ENCODE measurements around the gene PLEKHM2. TPM values are rescaled to one million over a fixed set of nuclear protein-coding genes. Genes with fewer than 3 reads are reported as not detected.

Gene PLEKHM2
- total RNA-seq, 1 donor from 2014 or later: 105 TPM

DNA sequence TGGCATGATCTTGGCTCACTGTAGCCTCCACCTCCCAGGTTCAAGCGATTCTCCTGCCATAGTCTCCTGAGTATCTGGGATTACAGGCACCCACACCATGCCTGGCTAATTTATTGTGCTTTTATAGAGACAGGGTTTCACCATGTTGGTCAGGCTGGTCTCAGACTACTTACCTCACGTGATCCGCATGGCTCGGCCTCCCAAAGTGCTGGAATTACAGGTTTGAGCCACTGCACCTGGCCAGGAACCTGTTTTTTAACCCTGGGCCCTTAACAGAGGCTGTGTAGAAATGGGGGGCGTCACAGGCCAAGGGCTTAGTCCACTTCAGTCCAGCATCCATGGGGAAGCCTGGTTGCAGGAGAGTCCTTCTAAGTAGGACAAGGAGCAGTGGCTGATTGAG is 83.8 kb downstream of the PLEKHM2 start:
- Mint-ChIP-seq H3K27me3 (peaks cover 25% of the 10 kb centered on the region), H3K4me1 (no peaks in the 10 kb centered on the region), H3K4me3 (no peak overlapping the region), H3K9me3 (no peaks in the 10 kb centered on the region), H3K27ac (no peak overlapping the region), H3K36me3 (ENCODE audit: low read depth) (no peaks in the 10 kb centered on the region)
- CTCF ChIA-PET: no interaction called here
- intact Hi-C loops (cut with micrococcal nuclease): no loop called here
- no peak for ATAC-seq (ENCODE audit: low read depth)
- no peak for DNase-seq
- POLR2A ChIA-PET: no interaction called here
- no peak for TF ChIP-seq CTCF (IDR thresholded peaks at IDR 0.05)

DNA sequence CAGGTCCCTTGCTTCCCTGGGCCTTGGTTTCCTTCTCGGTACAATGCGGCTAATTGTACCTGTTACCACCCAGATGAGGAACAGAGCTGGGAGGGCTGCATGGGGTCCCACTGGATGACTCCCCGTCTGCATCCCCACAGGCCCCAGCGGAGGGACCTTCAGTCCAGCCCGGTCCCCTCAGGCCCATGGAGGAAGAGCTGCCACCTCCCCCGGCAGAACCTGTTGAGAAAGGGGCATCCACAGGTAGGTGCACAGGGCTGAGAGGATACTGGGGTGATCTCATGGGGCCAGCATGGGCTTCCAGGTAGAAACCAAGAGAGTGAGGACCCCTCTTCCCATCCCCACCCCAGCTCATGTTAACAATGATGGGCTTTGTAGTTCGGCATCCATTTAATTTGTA is 84.3 kb downstream of the PLEKHM2 start:
- H3K27ac Mint-ChIP-seq: no peak overlapping the region
- no peaks in the 10 kb centered on the region for H3K4me1 Mint-ChIP-seq
- peaks cover 25% of the 10 kb centered on the region for H3K27me3 Mint-ChIP-seq
- POLR2A ChIA-PET: no interaction called here
- TF ChIP-seq CTCF (IDR thresholded peaks at IDR 0.05): no peak
- H3K4me3 Mint-ChIP-seq: no peak overlapping the region
- intact Hi-C loops (cut with micrococcal nuclease): no loop called here
- H3K9me3 Mint-ChIP-seq: no peaks in the 10 kb centered on the region
- no peaks in the 10 kb centered on the region for H3K36me3 Mint-ChIP-seq (ENCODE audit: low read depth)
- ATAC-seq (ENCODE audit: low read depth) (no peak), DNase-seq (no peak)
- CTCF ChIA-PET: no interaction called here

DNA sequence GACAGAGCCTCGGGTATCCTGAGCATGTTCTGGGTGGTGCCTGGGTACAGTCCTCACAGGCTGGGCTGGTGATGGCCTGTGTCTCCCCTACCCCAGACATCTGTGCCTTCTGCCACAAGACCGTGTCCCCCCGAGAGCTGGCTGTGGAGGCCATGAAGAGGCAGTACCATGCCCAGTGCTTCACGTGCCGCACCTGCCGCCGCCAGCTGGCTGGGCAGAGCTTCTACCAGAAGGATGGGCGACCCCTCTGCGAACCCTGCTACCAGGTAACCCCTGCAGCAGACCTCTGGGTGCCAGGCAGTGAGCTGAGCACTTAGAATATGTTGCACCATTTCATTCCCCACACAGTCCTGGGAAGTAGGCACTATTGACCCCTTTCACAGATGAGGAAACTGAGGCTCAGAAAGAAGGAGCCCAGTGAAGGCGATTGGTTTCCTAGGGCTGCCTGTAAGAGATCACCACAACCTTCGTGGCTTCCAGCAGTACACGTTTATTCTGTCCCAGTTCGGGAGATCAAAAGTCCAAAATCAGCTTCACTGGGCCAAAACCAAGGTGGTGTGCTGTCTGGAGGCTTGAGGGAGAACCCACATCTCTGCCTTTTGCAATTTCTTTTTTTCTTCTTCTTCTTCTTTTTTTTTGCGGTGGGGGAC is 86.3 kb downstream of the PLEKHM2 start:
- Mint-ChIP-seq H3K9me3 (no peaks in the 10 kb centered on the region), H3K4me3 (no peak overlapping the region), H3K36me3 (ENCODE audit: low read depth) (no peaks in the 10 kb centered on the region), H3K27ac (no peak overlapping the region), H3K27me3 (peaks cover 22% of the 10 kb centered on the region), H3K4me1 (no peaks in the 10 kb centered on the region)
- POLR2A ChIA-PET: no interaction called here
- ATAC-seq (ENCODE audit: low read depth) (no peak), DNase-seq (no peak)
- CTCF ChIA-PET: no interaction called here
- TF ChIP-seq CTCF (IDR thresholded peaks at IDR 0.05): no peak
- intact Hi-C loops (cut with micrococcal nuclease): no loop called here

- no peaks in the 10 kb centered on the region for H3K4me1 Mint-ChIP-seq
- peaks cover 22% of the 10 kb centered on the region for H3K27me3 Mint-ChIP-seq
- no peak for ATAC-seq (ENCODE audit: low read depth)
- CTCF ChIA-PET: interaction anchor here (0.9 kb wide), 1 partner anchor 20 kb away, joined by 3 read pairs; no protein-coding TSS in a partner anchor
- no peak for DNase-seq
- intact Hi-C loops (cut with micrococcal nuclease): no loop called here
- no peak overlapping the region for H3K4me3 Mint-ChIP-seq
- no peak overlapping the region for H3K27ac Mint-ChIP-seq
- POLR2A ChIA-PET: no interaction called here
- no peaks in the 10 kb centered on the region for H3K36me3 Mint-ChIP-seq (ENCODE audit: low read depth)
- H3K9me3 Mint-ChIP-seq: no peaks in the 10 kb centered on the region
- no peak for TF ChIP-seq CTCF (IDR thresholded peaks at IDR 0.05)
These were observed 87.9 kb downstream of the PLEKHM2 start for GRCh38 chr1:15771836-15772515.

DNA sequence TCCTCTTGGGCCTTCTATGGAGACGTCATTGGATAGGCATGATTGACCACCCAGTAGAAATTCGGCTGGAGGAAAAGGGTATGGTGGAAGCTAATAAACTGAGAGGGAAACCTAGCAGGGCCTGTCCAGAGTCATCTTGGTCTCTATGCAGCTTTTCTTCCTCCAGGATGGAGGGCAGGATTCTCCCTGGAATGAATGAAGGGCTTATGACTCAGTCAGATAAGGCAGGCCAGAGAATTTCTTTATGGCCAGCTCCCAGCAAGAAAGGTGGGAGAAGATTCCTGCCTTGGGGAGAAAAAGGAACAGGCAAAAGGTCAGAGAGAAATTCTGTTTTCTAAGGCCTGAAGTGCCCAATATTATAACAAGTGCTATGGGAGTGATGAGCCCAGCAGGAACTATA is 91.6 kb downstream of the PLEKHM2 start:
- Mint-ChIP-seq H3K9me3 (no peaks in the 10 kb centered on the region), H3K36me3 (ENCODE audit: low read depth) (no peaks in the 10 kb centered on the region), H3K27me3 (peaks cover 18% of the 10 kb centered on the region), H3K4me3 (no peak overlapping the region), H3K4me1 (no peaks in the 10 kb centered on the region), H3K27ac (no peak overlapping the region)
- DNase-seq (no peak), ATAC-seq (ENCODE audit: low read depth) (no peak)
- CTCF ChIA-PET: no interaction called here
- intact Hi-C loops (cut with micrococcal nuclease): no loop called here
- TF ChIP-seq CTCF (IDR thresholded peaks at IDR 0.05): no peak
- POLR2A ChIA-PET: no interaction called here

All from activated B cell treated with CpG ODN at 0.5 μM for 24 hours (primary cell).